ENCODE measurements around the gene STK38.
"Not testable (repeated sequence)": the region's sequence is repeated elsewhere in the genome, so short reads cannot be mapped to it uniquely, and the experiment has no call there.

Gene STK38

GRCh38 chr6:36593569-36594028 lies 46.3 kb upstream of the STK38 start:
- Histone ChIP-seq H3K27ac (replicated peaks) (peak overlapping the region; percentile 96), H3K4me3 (replicated peaks; ENCODE audit: insufficient read depth, low read length) (peak overlapping the region; percentile 32), H3K27me3 (ENCODE audit: insufficient read depth, poor library complexity, severe bottlenecking) (no peaks in the 10 kb centered on the region)
- DNase-seq (ENCODE audit: low read depth in 1 of 2, low spot score in 1 of 2) = peak in 1 of 2 experiments; percentile 73
- TF ChIP-seq CTCF (IDR thresholded peaks at IDR 0.05; ENCODE audit: insufficient read depth, low read length) (no peak), POLR2AphosphoS5 (IDR thresholded peaks at IDR 0.05; ENCODE audit: low read depth) (no peak), GABPA (IDR thresholded peaks at IDR 0.05; ENCODE audit: low read depth) (no peak), SPI1 (IDR thresholded peaks at IDR 0.05; ENCODE audit: borderline replicate concordance, low read depth) (peak; percentile 28; the same call in 1 of the 2 replicates)
- TF ChIP-seq, protein P1, sequence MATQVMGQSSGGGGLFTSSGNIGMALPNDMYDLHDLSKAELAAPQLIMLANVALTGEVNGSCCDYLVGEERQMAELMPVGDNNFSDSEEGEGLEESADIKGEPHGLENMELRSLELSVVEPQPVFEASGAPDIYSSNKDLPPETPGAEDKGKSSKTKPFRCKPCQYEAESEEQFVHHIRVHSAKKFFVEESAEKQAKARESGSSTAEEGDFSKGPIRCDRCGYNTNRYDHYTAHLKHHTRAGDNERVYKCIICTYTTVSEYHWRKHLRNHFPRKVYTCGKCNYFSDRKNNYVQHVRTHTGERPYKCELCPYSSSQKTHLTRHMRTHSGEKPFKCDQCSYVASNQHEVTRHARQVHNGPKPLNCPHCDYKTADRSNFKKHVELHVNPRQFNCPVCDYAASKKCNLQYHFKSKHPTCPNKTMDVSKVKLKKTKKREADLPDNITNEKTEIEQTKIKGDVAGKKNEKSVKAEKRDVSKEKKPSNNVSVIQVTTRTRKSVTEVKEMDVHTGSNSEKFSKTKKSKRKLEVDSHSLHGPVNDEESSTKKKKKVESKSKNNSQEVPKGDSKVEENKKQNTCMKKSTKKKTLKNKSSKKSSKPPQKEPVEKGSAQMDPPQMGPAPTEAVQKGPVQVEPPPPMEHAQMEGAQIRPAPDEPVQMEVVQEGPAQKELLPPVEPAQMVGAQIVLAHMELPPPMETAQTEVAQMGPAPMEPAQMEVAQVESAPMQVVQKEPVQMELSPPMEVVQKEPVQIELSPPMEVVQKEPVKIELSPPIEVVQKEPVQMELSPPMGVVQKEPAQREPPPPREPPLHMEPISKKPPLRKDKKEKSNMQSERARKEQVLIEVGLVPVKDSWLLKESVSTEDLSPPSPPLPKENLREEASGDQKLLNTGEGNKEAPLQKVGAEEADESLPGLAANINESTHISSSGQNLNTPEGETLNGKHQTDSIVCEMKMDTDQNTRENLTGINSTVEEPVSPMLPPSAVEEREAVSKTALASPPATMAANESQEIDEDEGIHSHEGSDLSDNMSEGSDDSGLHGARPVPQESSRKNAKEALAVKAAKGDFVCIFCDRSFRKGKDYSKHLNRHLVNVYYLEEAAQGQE (IDR thresholded peaks at IDR 0.05; ENCODE audit: insufficient replicate concordance, low read depth) = peak; percentile 17

- no peak for TF ChIP-seq SPI1 (IDR thresholded peaks at IDR 0.05; ENCODE audit: borderline replicate concordance, low read depth)
- TF ChIP-seq CTCF (IDR thresholded peaks at IDR 0.05; ENCODE audit: insufficient read depth, low read length) = no peak
- TF ChIP-seq, protein P1 (IDR thresholded peaks at IDR 0.05; ENCODE audit: insufficient replicate concordance, low read depth) = no peak
- TF ChIP-seq GABPA (IDR thresholded peaks at IDR 0.05; ENCODE audit: low read depth) = no peak
- TF ChIP-seq POLR2AphosphoS5 (IDR thresholded peaks at IDR 0.05; ENCODE audit: low read depth) = no peak
- no peaks in the 10 kb centered on the region for H3K27me3 ChIP-seq (ENCODE audit: insufficient read depth, poor library complexity, severe bottlenecking)
- no peak overlapping the region for H3K4me3 ChIP-seq (replicated peaks; ENCODE audit: insufficient read depth, low read length)
- H3K27ac ChIP-seq (replicated peaks) = no peak overlapping the region
- DNase-seq (ENCODE audit: low read depth in 1 of 2, low spot score in 1 of 2) = no peak
Measured at GRCh38 chr6:36592221-36592655, 45.0 kb upstream of the STK38 start.

DNA sequence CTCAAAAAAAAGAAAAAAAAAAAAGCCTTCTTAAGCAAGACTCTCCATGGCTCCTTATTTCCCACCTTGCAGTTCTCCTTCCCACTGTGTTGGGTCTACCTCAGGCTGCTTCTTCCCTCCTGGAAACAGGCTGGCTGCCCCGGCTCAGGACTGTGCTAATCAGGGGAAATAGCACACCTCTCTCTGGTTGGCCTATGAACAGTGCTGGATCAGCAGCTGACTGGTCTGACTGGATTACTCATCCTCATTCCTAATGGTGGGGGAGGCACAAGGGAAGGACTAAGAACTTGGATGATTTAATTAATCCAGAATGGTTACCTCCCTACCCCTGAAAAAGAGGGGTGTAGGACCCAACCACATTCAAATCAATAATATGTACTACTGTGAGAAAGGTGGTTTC lies 43.0 kb upstream of the STK38 start:
- no peak for DNase-seq (ENCODE audit: low read depth in 1 of 2, low spot score in 1 of 2)
- TF ChIP-seq SPI1 (IDR thresholded peaks at IDR 0.05; ENCODE audit: borderline replicate concordance, low read depth) = no peak
- TF ChIP-seq, protein P1 (IDR thresholded peaks at IDR 0.05; ENCODE audit: insufficient replicate concordance, low read depth) = no peak
- TF ChIP-seq CTCF (IDR thresholded peaks at IDR 0.05; ENCODE audit: insufficient read depth, low read length) = no peak
- no peak for TF ChIP-seq POLR2AphosphoS5 (IDR thresholded peaks at IDR 0.05; ENCODE audit: low read depth)
- no peak for TF ChIP-seq GABPA (IDR thresholded peaks at IDR 0.05; ENCODE audit: low read depth)
- Histone ChIP-seq H3K4me3 (replicated peaks; ENCODE audit: insufficient read depth, low read length) (no peak overlapping the region), H3K27me3 (ENCODE audit: insufficient read depth, poor library complexity, severe bottlenecking) (no peaks in the 10 kb centered on the region), H3K27ac (replicated peaks) (no peak overlapping the region)

- not testable (repeated sequence) for DNase-seq (ENCODE audit: low read depth in 1 of 2, low spot score in 1 of 2); H3K27ac ChIP-seq (replicated peaks); H3K4me3 ChIP-seq (replicated peaks; ENCODE audit: insufficient read depth, low read length); H3K27me3 ChIP-seq (ENCODE audit: insufficient read depth, poor library complexity, severe bottlenecking)
Measured at GRCh38 chr6:36589025-36589400, 41.7 kb upstream of the STK38 start.
